Epidermal melanocyte (primary cell): ENCODE measurements around the gene KIF21A.

Experiments used
- DNase-seq: peaks from one replicate; pipeline ENCODE4 v3.0.0; 2011; ENCODE audit warnings: low spot score; ENCODE audit not compliant: insufficient read length

KIF21A gene

GRCh38 chr12:39278426-39278825 is 164.5 kb downstream of the KIF21A start:
- no peak for DNase-seq

GRCh38 chr12:39277416-39277815 is 165.5 kb downstream of the KIF21A start:
- DNase-seq: no peak

GRCh38 chr12:39275846-39276245 is 167.1 kb downstream of the KIF21A start:
- no peak for DNase-seq

- no peak for DNase-seq
These were observed 169.9 kb downstream of the KIF21A start for GRCh38 chr12:39272871-39273655.

- no peak for DNase-seq
These were observed 173.4 kb downstream of the KIF21A start for GRCh38 chr12:39269492-39269891.

- no peak for DNase-seq
These were observed 175.0 kb downstream of the KIF21A start for GRCh38 chr12:39267886-39268285.

- no peak for DNase-seq
These were observed 190.3 kb downstream of the KIF21A start for GRCh38 chr12:39252628-39253027.
